Esophagus muscularis mucosa (tissue), 4 donors: ENCODE results near the gene NKAIN2. TPM values are rescaled to one million over a fixed set of nuclear protein-coding genes. Genes with fewer than 3 reads are reported as not detected.

Experiments
- DNase-seq: peaks from one replicate; pipeline ENCODE4 v3.0.0-alpha.2; 2017; ENCODE audit errors: extremely low spot score
- H3K27ac ChIP-seq, 4 donors: fragments of 200-600 bp; sonication (generic); replicated peaks in 1 of 4; 1 replicate in 3 of 4; 2 replicates in 1 of 4; pipeline ENCODE4 v1.5.1; 2016 to 2019; ENCODE audit warnings: mild to moderate bottlenecking in 1 of 4
- H3K27me3 ChIP-seq, 4 donors: fragments of 200-600 bp; sonication (generic); one replicate each; pipeline versions ENCODE4 v1.5.1 to v1.6.0; 2016 to 2019
- H3K36me3 ChIP-seq, 4 donors: fragments of 200-600 bp; sonication (generic); one replicate each; pipeline ENCODE4 v1.5.1; 2016 to 2019
- H3K4me1 ChIP-seq, 4 donors: fragments of 200-600 bp; sonication (generic); one replicate each; pipeline ENCODE4 v1.5.1; 2016 to 2019
- H3K4me3 ChIP-seq, 4 donors: fragments of 200-600 bp; sonication (generic); 1 replicate in 2 of 4; 2 replicates in 2 of 4; pipeline ENCODE4 v1.5.1; 2016 to 2019; ENCODE audit warnings: mild to moderate bottlenecking in 4 of 4, moderate library complexity in 1 of 4
- H3K9me3 ChIP-seq, 4 donors: fragments of 200-600 bp; sonication (generic); 1 replicate in 3 of 4; 2 replicates in 1 of 4; pipeline ENCODE4 v1.5.1; 2016 to 2019
- EP300 ChIP-seq: sonication (generic); formaldehyde crosslinking; IDR thresholded peaks from one replicate; pipeline ENCODE4 v1.6.1; 2017; ENCODE audit warnings: antibody characterized with exemption
- POLR2A ChIP-seq: fragments of 450-650 bp; IDR thresholded peaks from one replicate; pipeline ENCODE4 v1.6.1; 2017; ENCODE audit warnings: antibody characterized with exemption, moderate library complexity, mild to moderate bottlenecking, low read depth
- POLR2AphosphoS5 ChIP-seq, 2 donors: sonication (generic); formaldehyde crosslinking; IDR thresholded peaks; one replicate each; pipeline ENCODE4 v1.6.1; 2017; ENCODE audit warnings: antibody characterized with exemption in 2 of 2
- WGBS: methylation state at CpG from one replicate; pipeline ENCODE4 v1.1.5; 2018; 5-methylcytosine and 5-hydroxymethylcytosine counted together
- intact Hi-C: fragments of 100-400 bp; cut with DNase I; formaldehyde crosslinking; loops from one replicate; pipeline ENCODE4 v1.15.1; 2023
- total RNA-seq, 4 donors: library from RNA; depleted of rRNA; stranded (reverse); fragments of >200 nt; gene quantifications; one replicate each; pipeline versions ENCODE4 v1.1.0 to v1.2.1, GENCODE V29; 2016
- TF ChIP-seq, protein P1 (sequence below), 3 experiments: fragments of 200-600 bp in 2 of 3; fragments of 450-650 bp in 1 of 3; sonication (generic) in 2 of 3; IDR thresholded peaks; one replicate each; pipeline ENCODE4 v1.5.1; 2017 to 2019; ENCODE audit warnings: antibody characterized with exemption in 3 of 3, mild to moderate bottlenecking in 2 of 3, moderate library complexity in 1 of 3

The NKAIN2 gene
- total RNA-seq, 4 donors from 2014 or later, result 0.11 to 0.66 (median 0.13) TPM; not detected in 1

DNA sequence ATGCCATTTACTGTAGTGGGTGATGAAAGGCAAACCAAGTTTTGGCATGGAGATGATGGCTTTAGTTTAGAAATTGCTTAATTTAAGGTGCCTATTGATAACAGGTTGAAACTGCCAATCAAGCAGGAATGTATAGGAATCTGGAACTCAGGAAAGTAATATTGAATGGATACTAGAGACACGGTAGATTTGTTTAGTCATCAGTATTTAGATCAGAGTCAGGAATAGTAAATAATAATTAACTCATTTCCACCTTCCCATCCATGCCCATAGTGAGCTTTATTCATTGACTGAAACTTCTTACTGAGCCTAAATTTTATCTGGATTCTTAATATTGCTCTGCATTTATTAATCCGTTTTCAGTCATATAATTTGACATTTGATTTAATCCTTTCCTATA lies 500.3 kb downstream of the NKAIN2 start:
- Histone ChIP-seq H3K4me1 (no peaks in the 10 kb centered on the region), H3K4me3 (no peak overlapping the region), H3K27ac (no peak overlapping the region), H3K36me3 (no peaks in the 10 kb centered on the region), H3K9me3 (no peaks in the 10 kb centered on the region), H3K27me3 (no peaks in the 10 kb centered on the region)
- no peak for TF ChIP-seq POLR2A
- no peak for TF ChIP-seq EP300
- TF ChIP-seq, protein P1, sequence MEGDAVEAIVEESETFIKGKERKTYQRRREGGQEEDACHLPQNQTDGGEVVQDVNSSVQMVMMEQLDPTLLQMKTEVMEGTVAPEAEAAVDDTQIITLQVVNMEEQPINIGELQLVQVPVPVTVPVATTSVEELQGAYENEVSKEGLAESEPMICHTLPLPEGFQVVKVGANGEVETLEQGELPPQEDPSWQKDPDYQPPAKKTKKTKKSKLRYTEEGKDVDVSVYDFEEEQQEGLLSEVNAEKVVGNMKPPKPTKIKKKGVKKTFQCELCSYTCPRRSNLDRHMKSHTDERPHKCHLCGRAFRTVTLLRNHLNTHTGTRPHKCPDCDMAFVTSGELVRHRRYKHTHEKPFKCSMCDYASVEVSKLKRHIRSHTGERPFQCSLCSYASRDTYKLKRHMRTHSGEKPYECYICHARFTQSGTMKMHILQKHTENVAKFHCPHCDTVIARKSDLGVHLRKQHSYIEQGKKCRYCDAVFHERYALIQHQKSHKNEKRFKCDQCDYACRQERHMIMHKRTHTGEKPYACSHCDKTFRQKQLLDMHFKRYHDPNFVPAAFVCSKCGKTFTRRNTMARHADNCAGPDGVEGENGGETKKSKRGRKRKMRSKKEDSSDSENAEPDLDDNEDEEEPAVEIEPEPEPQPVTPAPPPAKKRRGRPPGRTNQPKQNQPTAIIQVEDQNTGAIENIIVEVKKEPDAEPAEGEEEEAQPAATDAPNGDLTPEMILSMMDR (IDR thresholded peaks at IDR 0.05), result no peak
- intact Hi-C loops, result no loop called here
- no peak for DNase-seq
- WGBS, result 87% methylated on average over 2 of the region's 2 CpGs

DNA sequence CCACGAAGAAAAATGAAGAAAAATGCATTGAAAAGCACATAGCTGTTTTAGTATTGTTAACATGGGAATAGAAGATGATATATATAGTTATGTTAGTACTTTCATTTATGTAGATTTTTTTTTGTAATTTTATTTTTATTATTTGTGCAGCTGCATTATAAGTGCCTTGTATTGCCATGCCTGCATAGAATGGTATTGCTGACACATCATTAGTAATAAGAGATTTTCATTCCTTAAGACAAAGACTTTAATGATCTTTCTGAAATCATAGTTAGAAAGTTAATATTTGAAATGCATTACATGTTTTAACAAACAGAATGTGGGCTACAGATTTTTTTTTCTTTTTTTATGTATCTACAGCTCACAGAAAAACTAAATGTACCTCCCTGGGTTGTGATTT lies 506.5 kb downstream of the NKAIN2 start:
- no peaks in the 10 kb centered on the region for H3K36me3 ChIP-seq
- no peak overlapping the region for H3K27ac ChIP-seq
- H3K27me3 ChIP-seq, result no peaks in the 10 kb centered on the region
- H3K4me1 ChIP-seq, result peaks cover 0 to 8% (median 2%) of the 10 kb centered on the region in 4 donors
- WGBS, result 80% methylated on average over 1 of the region's 1 CpG
- intact Hi-C loops, result no loop called here
- H3K4me3 ChIP-seq, result no peak overlapping the region
- no peaks in the 10 kb centered on the region for H3K9me3 ChIP-seq
- TF ChIP-seq, protein P1 (IDR thresholded peaks at IDR 0.05), result no peak
- no peak for TF ChIP-seq POLR2A
- no peak for DNase-seq

- Histone ChIP-seq H3K27me3 (no peaks in the 10 kb centered on the region), H3K36me3 (no peaks in the 10 kb centered on the region), H3K27ac (no peak overlapping the region), H3K4me1 (peaks cover 0 to 4% (median under 1%) of the 10 kb centered on the region in 4 donors), H3K9me3 (no peaks in the 10 kb centered on the region), H3K4me3 (no peak overlapping the region)
- DNase-seq, result no peak
- intact Hi-C loops, result no loop called here
- no peak for TF ChIP-seq EP300
- TF ChIP-seq POLR2A, result no peak
- no peak for TF ChIP-seq POLR2AphosphoS5 (IDR thresholded peaks at IDR 0.05)
- TF ChIP-seq, protein P1 (IDR thresholded peaks at IDR 0.05), result no peak
- 74% methylated on average over 2 of the region's 2 CpGs for WGBS
Observed at GRCh38 chr6:124319410-124319809, 515.7 kb downstream of the NKAIN2 start.

DNA sequence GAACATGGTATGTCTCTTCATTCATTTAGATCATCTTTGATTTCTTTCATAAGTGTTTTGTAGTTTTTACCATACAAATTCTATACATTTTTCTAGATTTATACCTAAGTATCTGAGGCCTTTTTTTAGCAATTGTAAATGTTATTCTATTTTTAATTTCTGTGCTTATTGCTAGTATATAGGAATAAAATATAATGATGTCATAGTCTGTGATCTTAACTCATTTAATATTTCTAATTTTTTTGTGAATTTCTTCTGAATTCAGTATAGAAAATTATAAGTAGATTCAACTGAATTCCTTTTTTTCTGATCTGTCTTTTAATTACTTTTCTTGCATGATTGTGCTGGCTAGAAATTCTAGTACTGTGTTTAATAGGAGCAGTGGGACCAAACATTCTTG lies 520.6 kb downstream of the NKAIN2 start:
- no peaks in the 10 kb centered on the region for H3K9me3 ChIP-seq
- H3K27ac ChIP-seq, result no peak overlapping the region
- no peak overlapping the region for H3K4me3 ChIP-seq
- no peaks in the 10 kb centered on the region for H3K27me3 ChIP-seq
- intact Hi-C loops, result no loop called here
- TF ChIP-seq, protein P1 (IDR thresholded peaks at IDR 0.05), result no peak
- TF ChIP-seq EP300, result no peak
- TF ChIP-seq POLR2AphosphoS5 (IDR thresholded peaks at IDR 0.05), result no peak
- H3K36me3 ChIP-seq, result no peaks in the 10 kb centered on the region
- DNase-seq, result no peak
- no peaks in the 10 kb centered on the region for H3K4me1 ChIP-seq

DNA sequence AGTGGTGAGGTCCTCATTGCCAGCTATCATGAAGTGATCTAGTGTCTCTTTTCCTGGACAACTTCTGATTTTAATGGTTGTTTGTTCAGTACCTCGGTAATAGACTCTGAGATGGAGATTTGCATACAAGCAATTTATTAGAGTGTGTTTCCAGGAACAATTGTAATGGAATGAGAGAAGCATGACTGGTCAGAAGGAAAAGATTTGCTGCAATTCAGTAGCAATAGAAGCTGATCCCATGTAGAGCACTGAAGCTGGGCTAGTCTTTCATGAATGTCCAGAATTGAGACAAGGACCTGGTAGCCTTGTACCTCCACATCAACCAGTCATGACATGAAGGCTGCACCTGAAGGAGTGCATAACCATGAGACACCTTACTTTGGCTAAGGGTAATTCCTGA lies 526.5 kb downstream of the NKAIN2 start:
- Histone ChIP-seq H3K36me3 (no peaks in the 10 kb centered on the region), H3K4me1 (no peaks in the 10 kb centered on the region), H3K27me3 (no peaks in the 10 kb centered on the region), H3K9me3 (no peaks in the 10 kb centered on the region), H3K4me3 (no peak overlapping the region), H3K27ac (no peak overlapping the region)
- 72% methylated on average over 1 of the region's 1 CpG for WGBS
- intact Hi-C loops, result loop anchor here (10.0 kb wide), 1 partner anchor 365 kb away; no protein-coding TSS in a partner anchor
- no peak for DNase-seq
- no peak for TF ChIP-seq POLR2A
- no peak for TF ChIP-seq POLR2AphosphoS5 (IDR thresholded peaks at IDR 0.05)
- TF ChIP-seq, protein P1 (IDR thresholded peaks at IDR 0.05), result no peak
- no peak for TF ChIP-seq EP300
